B cell (primary cell): Measurements from ENCODE around the gene ALKBH4. TPM values are rescaled to one million over a fixed set of nuclear protein-coding genes. Genes with fewer than 3 reads are reported as not detected.

Experiments
- ATAC-seq: fragments of 200-7000 bp; cut with Tn5 transposase; one replicate; pipeline ENCODE4 v1.10.0; 2021; ENCODE audit warnings: low read depth, mild to moderate bottlenecking, moderate number of reproducible peaks, moderate library complexity
- CTCF ChIA-PET: fragments of 350-600 bp; sonication (Branson Sonifier 250); formaldehyde crosslinking; loops from one replicate; lab custom pipeline; 2021; ENCODE audit warnings: antibody characterized with exemption, inconsistent platforms; lab: Charles Lee
- POLR2A ChIA-PET: fragments of 350-600 bp; sonication (Branson Sonifier 250); formaldehyde crosslinking; loops from one replicate; lab custom pipeline; 2021; ENCODE audit warnings: antibody characterized with exemption; lab: Charles Lee
- DNase-seq: peaks from one replicate; pipeline ENCODE4 v3.0.0; 2013
- H2AFZ ChIP-seq: 2 replicates; pipeline ENCODE4 v1.6.1; 2012; ENCODE audit warnings: mild to moderate bottlenecking, low read depth, low read length; ENCODE audit not compliant: insufficient read depth, poor library complexity, severe bottlenecking
- H3K27ac ChIP-seq, 2 donors: 1 replicate in 1 of 2; 2 replicates in 1 of 2; pipeline ENCODE4 v1.5.1; 2012 to 2013; ENCODE audit warnings: low read length in 2 of 2, mild to moderate bottlenecking in 2 of 2, moderate library complexity in 1 of 2
- H3K27me3 ChIP-seq, 4 experiments: fragments of 200-600 bp in 1 of 4; sonication (generic) in 1 of 4; replicated peaks in 1 of 4; 1 replicate in 2 of 4; 2 replicates in 2 of 4; pipeline versions ENCODE4 v1.6.1 to v1.7.0; 2013 to 2016; ENCODE audit warnings: low read length in 3 of 4, mild to moderate bottlenecking in 2 of 4, mixed read lengths in 1 of 4, moderate library complexity in 1 of 4; ENCODE audit not compliant: insufficient read depth in 4 of 4, control insufficient read depth in 3 of 4; ENCODE audit errors: control extremely low read depth in 1 of 4
- H3K36me3 ChIP-seq, 2 experiments: replicated peaks in 1 of 2; 1 replicate in 1 of 2; 2 replicates in 1 of 2; pipeline versions ENCODE4 v1.6.1 to v1.7.1; 2013; ENCODE audit warnings: low read length in 1 of 2; ENCODE audit not compliant: insufficient read depth in 2 of 2, control insufficient read depth in 1 of 2; ENCODE audit errors: control extremely low read depth in 1 of 2, extremely low read depth in 1 of 2
- H3K4me1 ChIP-seq, 2 donors: fragments of 200-600 bp in 1 of 2; sonication (generic) in 1 of 2; 1 replicate in 1 of 2; 2 replicates in 1 of 2; pipeline versions ENCODE4 v1.5.1 to v1.6.1; 2013 to 2017; ENCODE audit warnings: low read length in 2 of 2; ENCODE audit not compliant: control insufficient read depth in 2 of 2, insufficient read depth in 2 of 2
- H3K4me2 ChIP-seq: replicated peaks from 2 replicates; pipeline ENCODE3; 2012; ENCODE audit warnings: mild to moderate bottlenecking, low read depth, low read length; ENCODE audit not compliant: poor library complexity, severe bottlenecking
- H3K4me3 ChIP-seq, 5 experiments: fragments of 200-600 bp in 1 of 5; sonication (generic) in 1 of 5; 1 replicate in 3 of 5; 2 replicates in 2 of 5; pipeline versions ENCODE4 v1.5.1 to v1.7.0; 2011 to 2016; ENCODE audit warnings: low read length in 4 of 5, mild to moderate bottlenecking in 4 of 5, low read depth in 2 of 5, control low read depth in 1 of 5, moderate library complexity in 1 of 5; ENCODE audit not compliant: insufficient read depth in 1 of 5; ENCODE audit errors: control extremely low read depth in 1 of 5, extremely low read depth in 1 of 5
- H3K79me2 ChIP-seq: fragments of 200-600 bp; sonication (generic); one replicate; pipeline ENCODE4 v1.6.0; 2016; ENCODE audit warnings: low read length; ENCODE audit not compliant: control insufficient read depth, insufficient read depth
- H3K9ac ChIP-seq: fragments of 200-600 bp; sonication (generic); 2 replicates; pipeline ENCODE4 v1.6.1; 2017; ENCODE audit warnings: mild to moderate bottlenecking, low read length, moderate library complexity
- H3K9me3 ChIP-seq, 3 donors: one replicate each; pipeline versions ENCODE4 v1.6.1 to v1.7.1; 2013; ENCODE audit warnings: low read length in 2 of 3; ENCODE audit not compliant: control insufficient read depth in 2 of 3, insufficient read depth in 1 of 3; ENCODE audit errors: control extremely low read depth in 1 of 3
- H4K20me1 ChIP-seq: 2 replicates; pipeline ENCODE4 v1.6.0; 2012; ENCODE audit warnings: mild to moderate bottlenecking, low read length; ENCODE audit not compliant: insufficient read depth, control insufficient read depth, poor library complexity, severe bottlenecking
- H3K27ac Mint-ChIP-seq: one replicate; pipeline ENCODE4 v1.8.0; 2021; ENCODE audit warnings: mixed read lengths
- H3K27me3 Mint-ChIP-seq: one replicate; pipeline ENCODE4 v1.8.0; 2021; ENCODE audit warnings: mixed read lengths
- H3K4me1 Mint-ChIP-seq: one replicate; pipeline ENCODE4 v1.8.0; 2021; ENCODE audit warnings: mixed read lengths
- H3K4me3 Mint-ChIP-seq: one replicate; pipeline ENCODE4 v1.8.0; 2021; ENCODE audit warnings: mixed read lengths
- H3K9me3 Mint-ChIP-seq: one replicate; pipeline ENCODE4 v1.8.0; 2022; ENCODE audit warnings: mixed read lengths; ENCODE audit not compliant: insufficient read depth
- EZH2 ChIP-seq: IDR thresholded peaks from 2 replicates; pipeline ENCODE4 v1.6.1; 2012; ENCODE audit warnings: borderline replicate concordance, low read depth, mild to moderate bottlenecking, moderate library complexity, low read length; ENCODE audit not compliant: insufficient read depth, poor library complexity, severe bottlenecking
- WGBS: methylation state at CpG from one replicate; pipeline ENCODE4 v1.1.5; 2013; ENCODE audit warnings: missing lambda C conversion rate; ENCODE audit not compliant: insufficient coverage; 5-methylcytosine and 5-hydroxymethylcytosine counted together
- intact Hi-C: fragments of 100-400 bp; cut with micrococcal nuclease; formaldehyde crosslinking; loops from one replicate; pipeline ENCODE4 v1.10.0; 2022
- polyA plus RNA-seq: library from polyadenylated mRNA; depleted of rRNA; stranded (reverse); fragments of >200 nt; gene quantifications from 2 replicates; pipeline ENCODE4 v1.2.3, GENCODE V29; 2012
- total RNA-seq, 2 donors: library from RNA; stranded (reverse); fragments of 120-200 nt in 1 of 2; gene quantifications; 1 replicate in 1 of 2; 2 replicates in 1 of 2; pipeline versions ENCODE4 v1.2.3 to v1.2.4, GENCODE V29; 2013 to 2022
- TF ChIP-seq, protein P1 (sequence below): fragments of 200-600 bp; IDR thresholded peaks from one replicate; pipeline ENCODE4 v1.8.0; 2022; ENCODE audit warnings: antibody characterized with exemption, mild to moderate bottlenecking

ALKBH4 gene
- total and polyA plus RNA-seq, 2 donors (not counting 1 experiment from before 2014, with no cell fraction given), result 6.2 to 8.6 TPM

DNA sequence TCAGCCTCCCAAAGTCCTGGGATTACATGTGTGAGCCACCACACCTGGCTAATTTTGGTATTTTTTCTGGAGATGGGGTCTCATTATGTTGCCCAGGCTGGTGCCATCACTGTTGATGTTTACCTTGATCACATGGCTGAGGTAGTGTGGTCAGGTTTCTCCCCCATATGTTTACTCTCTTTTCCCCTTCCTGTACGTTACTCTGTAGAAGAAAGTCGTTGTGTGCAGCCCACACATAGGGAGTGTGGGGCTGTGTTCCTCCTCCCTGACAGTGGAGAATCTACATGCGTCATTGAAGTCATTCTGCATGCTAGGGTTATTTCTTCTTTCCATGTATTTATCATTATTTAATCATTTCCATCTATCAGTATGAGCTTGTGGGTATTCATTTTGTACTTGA is 47.6 kb downstream of the ALKBH4 start:
- H3K9ac ChIP-seq, result peak overlapping the region; percentile 10
- Mint-ChIP-seq H3K27me3 (no peaks in the 10 kb centered on the region), H3K9me3 (no peaks in the 10 kb centered on the region), H3K27ac (peak overlapping the region; percentile 95), H3K4me3 (peak overlapping the region; percentile 86), H3K4me1 (peaks cover 80% of the 10 kb centered on the region)
- peak overlapping the region; percentile 70 to 100 for H3K27ac ChIP-seq
- H3K36me3 ChIP-seq, result peaks cover 0 to 39% of the 10 kb centered on the region in 2 experiments
- ChIA-PET POLR2A (interaction anchor here (0.6 to 12.7 kb wide), 4 partner anchors 13 to 32 kb away, joined by 6 to 223 read pairs (median 46); partner anchors contain the start of gene ORAI2), CTCF (interaction anchor here (0.8 to 46.3 kb wide), 3 partner anchors 6 to 47 kb away, joined by 3 to 1182 read pairs (median 1182); partner anchors contain the start of genes ALKBH4 and ORAI2)
- WGBS, result no CpG with 5 or more reads among the region's 3 CpGs
- TF ChIP-seq EZH2, result no peak
- TF ChIP-seq, protein P1, sequence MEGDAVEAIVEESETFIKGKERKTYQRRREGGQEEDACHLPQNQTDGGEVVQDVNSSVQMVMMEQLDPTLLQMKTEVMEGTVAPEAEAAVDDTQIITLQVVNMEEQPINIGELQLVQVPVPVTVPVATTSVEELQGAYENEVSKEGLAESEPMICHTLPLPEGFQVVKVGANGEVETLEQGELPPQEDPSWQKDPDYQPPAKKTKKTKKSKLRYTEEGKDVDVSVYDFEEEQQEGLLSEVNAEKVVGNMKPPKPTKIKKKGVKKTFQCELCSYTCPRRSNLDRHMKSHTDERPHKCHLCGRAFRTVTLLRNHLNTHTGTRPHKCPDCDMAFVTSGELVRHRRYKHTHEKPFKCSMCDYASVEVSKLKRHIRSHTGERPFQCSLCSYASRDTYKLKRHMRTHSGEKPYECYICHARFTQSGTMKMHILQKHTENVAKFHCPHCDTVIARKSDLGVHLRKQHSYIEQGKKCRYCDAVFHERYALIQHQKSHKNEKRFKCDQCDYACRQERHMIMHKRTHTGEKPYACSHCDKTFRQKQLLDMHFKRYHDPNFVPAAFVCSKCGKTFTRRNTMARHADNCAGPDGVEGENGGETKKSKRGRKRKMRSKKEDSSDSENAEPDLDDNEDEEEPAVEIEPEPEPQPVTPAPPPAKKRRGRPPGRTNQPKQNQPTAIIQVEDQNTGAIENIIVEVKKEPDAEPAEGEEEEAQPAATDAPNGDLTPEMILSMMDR, result no peak
- intact Hi-C loops, result loop anchor here (1.0 kb wide), 1 partner anchor 9 kb away; no protein-coding TSS in a partner anchor
- no peak overlapping the region for H2AFZ ChIP-seq
- H3K4me1 ChIP-seq, result peaks cover 83 to 94% of the 10 kb centered on the region in 2 donors
- peaks cover 68% of the 10 kb centered on the region for H3K79me2 ChIP-seq
- no peak for ATAC-seq
- peaks cover 0 to 7% (median 0%) of the 10 kb centered on the region in 3 donors for H3K9me3 ChIP-seq
- no peaks in the 10 kb centered on the region for H3K27me3 ChIP-seq
- peak; percentile 51 for DNase-seq
- H4K20me1 ChIP-seq, result no peaks in the 10 kb centered on the region
- H3K4me3 ChIP-seq, result peak overlapping the region in 1 of 5 experiments; percentile 1
- peak overlapping the region; percentile 48 for H3K4me2 ChIP-seq

DNA sequence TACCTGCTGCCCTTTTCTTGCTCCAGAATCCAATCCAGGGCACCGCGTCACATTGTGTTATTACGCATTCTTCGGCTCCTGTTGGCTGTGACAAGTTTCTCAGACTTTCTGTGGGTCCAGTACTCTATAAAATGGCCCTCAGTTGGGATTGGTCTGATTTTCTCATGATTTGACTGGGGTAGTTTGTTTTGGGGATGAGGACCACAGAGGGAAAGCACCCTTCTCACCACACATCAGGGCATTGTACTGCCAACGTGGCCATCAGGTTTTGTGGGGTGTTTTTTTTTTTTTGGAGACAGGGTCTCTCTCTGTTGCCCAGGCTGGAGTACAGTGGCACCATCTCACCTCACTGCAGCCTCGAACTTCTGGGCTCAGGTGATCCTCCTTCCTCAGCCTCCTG is 48.3 kb downstream of the ALKBH4 start:
- Histone ChIP-seq H3K9me3 (peaks cover 0 to 4% (median 0%) of the 10 kb centered on the region in 3 donors), H3K36me3 (peaks cover 2 to 41% of the 10 kb centered on the region in 2 experiments), H3K9ac (peak overlapping the region; percentile 38), H3K4me1 (peaks cover 77 to 87% of the 10 kb centered on the region in 2 donors), H3K27me3 (no peaks in the 10 kb centered on the region), H2AFZ (peak overlapping the region; percentile 57), H3K4me3 (peak overlapping the region in 3 of 5 experiments; percentile 11 to 43 (median 21)), H3K27ac (peak overlapping the region; percentile 70 to 100), H3K79me2 (peaks cover 75% of the 10 kb centered on the region), H3K4me2 (peak overlapping the region; percentile 63), H4K20me1 (no peaks in the 10 kb centered on the region)
- ChIA-PET POLR2A (interaction anchor here (0.6 to 12.7 kb wide), 7 partner anchors 14 to 105 kb away, joined by 4 to 223 read pairs (median 11); partner anchors contain the start of gene ORAI2), CTCF (interaction anchor here (0.7 to 46.3 kb wide), 4 partner anchors 5 to 129 kb away, joined by 3 to 1182 read pairs (median 592); partner anchors contain the start of gene ORAI2)
- Mint-ChIP-seq H3K27me3 (no peaks in the 10 kb centered on the region), H3K27ac (peak overlapping the region; percentile 95), H3K9me3 (no peaks in the 10 kb centered on the region), H3K4me3 (peak overlapping the region; percentile 86), H3K4me1 (peaks cover 82% of the 10 kb centered on the region)
- WGBS, result no CpG with 5 or more reads among the region's 6 CpGs
- intact Hi-C loops, result loop anchor here (1.0 kb wide), 1 partner anchor 10 kb away; no protein-coding TSS in a partner anchor
- DNase-seq (no peak), ATAC-seq (no peak)
- no peak for TF ChIP-seq EZH2
- TF ChIP-seq, protein P1, result no peak
